Measurements from ENCODE around the gene GPR32.

GRCh38 chr19:50798659-50799546 lies 28.6 kb downstream of the GPR32 start:
- TF ChIP-seq POLR2AphosphoS5 (IDR thresholded peaks at IDR 0.05) = no peak
- TF ChIP-seq POLR2A (IDR thresholded peaks at IDR 0.05) = no peak
- TF ChIP-seq CTCF (IDR thresholded peaks at IDR 0.05 in 8 of 11, conservative IDR thresholded peaks at IDR 0.05 in 3 of 11) = no peak

All from spleen (tissue), 7 donors.